Measurements from ENCODE around the gene PNMA8B.

PNMA8B gene

DNA sequence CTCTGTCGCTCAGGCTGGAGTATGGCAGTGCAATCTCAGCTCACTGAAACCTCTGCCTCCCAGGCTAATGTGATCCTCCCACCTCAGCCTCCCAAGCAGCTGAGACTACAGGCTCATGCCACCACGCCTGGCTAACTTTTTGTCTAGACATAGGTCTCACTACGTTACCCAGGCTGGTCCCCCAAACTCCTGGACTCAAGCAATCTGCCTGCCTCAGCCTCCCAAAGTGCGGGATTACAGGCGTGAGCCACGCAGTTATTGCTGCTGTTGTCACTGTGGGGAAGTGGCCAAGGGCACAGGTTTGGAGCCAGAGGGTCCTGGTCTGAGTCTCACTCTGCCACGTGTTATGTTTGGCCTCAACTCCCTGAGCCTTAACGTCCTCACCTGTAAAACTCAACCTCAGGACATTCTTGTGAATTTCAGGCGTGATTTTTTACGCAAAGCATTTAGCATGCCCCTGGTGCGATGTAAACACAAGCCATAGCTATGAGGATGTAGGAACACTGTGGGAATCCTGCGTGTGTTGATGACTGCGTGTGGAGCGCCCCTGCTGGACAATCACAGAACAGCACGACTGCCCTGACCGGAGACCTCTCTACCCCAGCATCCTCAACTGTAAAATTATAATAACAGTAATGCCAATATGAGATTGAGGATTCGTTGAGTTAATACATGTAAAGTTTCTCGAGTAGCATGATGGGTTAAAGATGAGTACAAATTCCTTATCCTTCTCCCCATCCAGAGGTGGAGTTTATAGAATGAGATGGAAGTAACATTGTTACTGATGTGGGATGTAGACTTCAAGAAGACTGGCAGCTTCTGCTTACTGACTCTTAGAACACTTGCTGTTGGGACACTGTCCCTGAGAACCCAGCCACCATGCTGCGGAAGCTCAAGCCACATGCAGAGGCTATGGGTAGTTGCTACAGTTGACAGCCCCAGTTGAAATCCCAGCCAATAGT is 41.8 kb upstream of the PNMA8B start:
- ATAC-seq: peak; percentile 89
- TF ChIP-seq BACH2 (CRISPR knock-in tag; IDR thresholded peaks at IDR 0.05; ENCODE audit: borderline replicate concordance) (no peak), CREB5 (CRISPR knock-in tag; IDR thresholded peaks at IDR 0.05; ENCODE audit: low read depth) (no peak), TCF4 (CRISPR knock-in tag; IDR thresholded peaks at IDR 0.05; ENCODE audit: borderline replicate concordance) (no peak), ZNF565 (CRISPR knock-in tag; conservative IDR thresholded peaks at IDR 0.05; ENCODE audit: low read depth) (no peak), ESRRG (CRISPR knock-in tag; IDR thresholded peaks at IDR 0.05) (no peak), OSR1 (CRISPR knock-in tag; IDR thresholded peaks at IDR 0.05) (no peak), ARNTL (CRISPR knock-in tag; IDR thresholded peaks at IDR 0.05; ENCODE audit: borderline replicate concordance, low read depth) (no peak), PATZ1 (CRISPR knock-in tag; IDR thresholded peaks at IDR 0.05; ENCODE audit: borderline replicate concordance) (no peak), RARB (CRISPR knock-in tag; IDR thresholded peaks at IDR 0.05) (no peak), ISL1 (CRISPR knock-in tag; IDR thresholded peaks at IDR 0.05) (no peak), ZNF8 (CRISPR knock-in tag; IDR thresholded peaks at IDR 0.05) (no peak), ZC3H10 (CRISPR knock-in tag; IDR thresholded peaks at IDR 0.05) (no peak), GLIS3 (CRISPR knock-in tag; IDR thresholded peaks at IDR 0.05) (no peak), PPARA (CRISPR knock-in tag; IDR thresholded peaks at IDR 0.05; ENCODE audit: borderline replicate concordance) (no peak), ZFP3 (CRISPR knock-in tag; IDR thresholded peaks at IDR 0.05) (no peak), TOX (CRISPR knock-in tag; IDR thresholded peaks at IDR 0.05; ENCODE audit: borderline replicate concordance) (no peak), ZNF70 (CRISPR knock-in tag; IDR thresholded peaks at IDR 0.05) (no peak)
- TF ChIP-seq, protein P1, sequence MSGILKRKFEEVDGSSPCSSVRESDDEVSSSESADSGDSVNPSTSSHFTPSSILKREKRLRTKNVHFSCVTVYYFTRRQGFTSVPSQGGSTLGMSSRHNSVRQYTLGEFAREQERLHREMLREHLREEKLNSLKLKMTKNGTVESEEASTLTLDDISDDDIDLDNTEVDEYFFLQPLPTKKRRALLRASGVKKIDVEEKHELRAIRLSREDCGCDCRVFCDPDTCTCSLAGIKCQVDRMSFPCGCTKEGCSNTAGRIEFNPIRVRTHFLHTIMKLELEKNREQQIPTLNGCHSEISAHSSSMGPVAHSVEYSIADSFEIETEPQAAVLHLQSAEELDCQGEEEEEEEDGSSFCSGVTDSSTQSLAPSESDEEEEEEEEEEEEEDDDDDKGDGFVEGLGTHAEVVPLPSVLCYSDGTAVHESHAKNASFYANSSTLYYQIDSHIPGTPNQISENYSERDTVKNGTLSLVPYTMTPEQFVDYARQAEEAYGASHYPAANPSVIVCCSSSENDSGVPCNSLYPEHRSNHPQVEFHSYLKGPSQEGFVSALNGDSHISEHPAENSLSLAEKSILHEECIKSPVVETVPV (CRISPR knock-in tag; IDR thresholded peaks at IDR 0.05): no peak
- TF ChIP-seq, protein P2, sequence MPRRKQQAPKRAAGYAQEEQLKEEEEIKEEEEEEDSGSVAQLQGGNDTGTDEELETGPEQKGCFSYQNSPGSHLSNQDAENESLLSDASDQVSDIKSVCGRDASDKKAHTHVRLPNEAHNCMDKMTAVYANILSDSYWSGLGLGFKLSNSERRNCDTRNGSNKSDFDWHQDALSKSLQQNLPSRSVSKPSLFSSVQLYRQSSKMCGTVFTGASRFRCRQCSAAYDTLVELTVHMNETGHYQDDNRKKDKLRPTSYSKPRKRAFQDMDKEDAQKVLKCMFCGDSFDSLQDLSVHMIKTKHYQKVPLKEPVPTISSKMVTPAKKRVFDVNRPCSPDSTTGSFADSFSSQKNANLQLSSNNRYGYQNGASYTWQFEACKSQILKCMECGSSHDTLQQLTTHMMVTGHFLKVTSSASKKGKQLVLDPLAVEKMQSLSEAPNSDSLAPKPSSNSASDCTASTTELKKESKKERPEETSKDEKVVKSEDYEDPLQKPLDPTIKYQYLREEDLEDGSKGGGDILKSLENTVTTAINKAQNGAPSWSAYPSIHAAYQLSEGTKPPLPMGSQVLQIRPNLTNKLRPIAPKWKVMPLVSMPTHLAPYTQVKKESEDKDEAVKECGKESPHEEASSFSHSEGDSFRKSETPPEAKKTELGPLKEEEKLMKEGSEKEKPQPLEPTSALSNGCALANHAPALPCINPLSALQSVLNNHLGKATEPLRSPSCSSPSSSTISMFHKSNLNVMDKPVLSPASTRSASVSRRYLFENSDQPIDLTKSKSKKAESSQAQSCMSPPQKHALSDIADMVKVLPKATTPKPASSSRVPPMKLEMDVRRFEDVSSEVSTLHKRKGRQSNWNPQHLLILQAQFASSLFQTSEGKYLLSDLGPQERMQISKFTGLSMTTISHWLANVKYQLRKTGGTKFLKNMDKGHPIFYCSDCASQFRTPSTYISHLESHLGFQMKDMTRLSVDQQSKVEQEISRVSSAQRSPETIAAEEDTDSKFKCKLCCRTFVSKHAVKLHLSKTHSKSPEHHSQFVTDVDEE (CRISPR knock-in tag; IDR thresholded peaks at IDR 0.05): no peak

GRCh38 chr19:46536391-46536790 is 40.7 kb upstream of the PNMA8B start:
- ATAC-seq: no peak
- TF ChIP-seq ESRRG (CRISPR knock-in tag; IDR thresholded peaks at IDR 0.05) (no peak), GLIS3 (CRISPR knock-in tag; IDR thresholded peaks at IDR 0.05) (no peak), ZNF8 (CRISPR knock-in tag; IDR thresholded peaks at IDR 0.05) (no peak), ZNF70 (CRISPR knock-in tag; IDR thresholded peaks at IDR 0.05) (no peak), ZFP30 (CRISPR knock-in tag; IDR thresholded peaks at IDR 0.05) (no peak), ZC3H10 (CRISPR knock-in tag; IDR thresholded peaks at IDR 0.05) (no peak), ISL1 (CRISPR knock-in tag; IDR thresholded peaks at IDR 0.05) (no peak), BACH2 (CRISPR knock-in tag; IDR thresholded peaks at IDR 0.05; ENCODE audit: borderline replicate concordance) (no peak), POU6F1 (CRISPR knock-in tag; IDR thresholded peaks at IDR 0.05; ENCODE audit: borderline replicate concordance, low read depth) (no peak), RARB (CRISPR knock-in tag; IDR thresholded peaks at IDR 0.05) (no peak), OSR1 (CRISPR knock-in tag; IDR thresholded peaks at IDR 0.05) (no peak), ZNF565 (CRISPR knock-in tag; conservative IDR thresholded peaks at IDR 0.05; ENCODE audit: low read depth) (no peak), ARNTL (CRISPR knock-in tag; IDR thresholded peaks at IDR 0.05; ENCODE audit: borderline replicate concordance, low read depth) (no peak), SNAI2 (CRISPR knock-in tag; IDR thresholded peaks at IDR 0.05) (no peak), CREB5 (CRISPR knock-in tag; IDR thresholded peaks at IDR 0.05; ENCODE audit: low read depth) (no peak)
- TF ChIP-seq, protein P2 (CRISPR knock-in tag; IDR thresholded peaks at IDR 0.05): no peak
- TF ChIP-seq, protein P1 (CRISPR knock-in tag; IDR thresholded peaks at IDR 0.05): no peak
